MM.1S (cell line): ENCODE measurements around the gene TSPYL6.

Experiments used
- CTCF ChIP-seq: fragments of 300-600 bp; sonication (generic); IDR thresholded peaks from 2 replicates; pipeline ENCODE4 v1.5.1; 2016; ENCODE audit warnings: antibody characterized with exemption, low read length, mixed read lengths
- EZH2 ChIP-seq: fragments of 300-600 bp; sonication (generic); optimal IDR thresholded peaks from 2 replicates; pipeline ENCODE3; 2017; ENCODE audit warnings: low read depth, mild to moderate bottlenecking, antibody characterized with exemption, low read length, mixed read lengths
- EZH2phosphoT487 ChIP-seq: fragments of 300-600 bp; sonication (generic); IDR thresholded peaks from 2 replicates; pipeline ENCODE4 v1.6.1; 2018; ENCODE audit warnings: antibody characterized with exemption, low read length

- no peak for TF ChIP-seq EZH2
- peak; percentile 59 for TF ChIP-seq CTCF
- TF ChIP-seq EZH2phosphoT487: no peak
Observed at GRCh38 chr2:54206596-54206995, 49.4 kb downstream of the TSPYL6 start.
